ENCODE data around the gene PGBD5.

PGBD5 gene

DNA sequence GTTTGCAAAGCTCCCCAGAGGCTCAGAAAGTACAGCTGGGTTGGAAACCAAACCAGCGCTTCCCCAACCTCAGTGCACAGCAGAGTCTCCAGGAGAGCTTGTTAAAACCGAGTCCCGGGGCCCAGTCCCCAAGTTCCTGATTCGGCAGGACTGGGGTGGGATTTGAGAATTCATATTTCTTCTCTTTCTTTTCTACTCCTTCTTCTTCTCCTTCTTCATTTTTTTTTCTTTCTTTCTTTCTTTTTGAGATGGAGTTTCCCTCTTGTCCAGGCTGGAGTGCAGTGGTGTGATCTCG, 136.8 kb downstream of the PGBD5 start:
- no peak for DNase-seq (ENCODE audit: low read depth)
- no peak overlapping the region for H3K4me3 ChIP-seq (ENCODE audit: low read length)
- TF ChIP-seq, protein P1, sequence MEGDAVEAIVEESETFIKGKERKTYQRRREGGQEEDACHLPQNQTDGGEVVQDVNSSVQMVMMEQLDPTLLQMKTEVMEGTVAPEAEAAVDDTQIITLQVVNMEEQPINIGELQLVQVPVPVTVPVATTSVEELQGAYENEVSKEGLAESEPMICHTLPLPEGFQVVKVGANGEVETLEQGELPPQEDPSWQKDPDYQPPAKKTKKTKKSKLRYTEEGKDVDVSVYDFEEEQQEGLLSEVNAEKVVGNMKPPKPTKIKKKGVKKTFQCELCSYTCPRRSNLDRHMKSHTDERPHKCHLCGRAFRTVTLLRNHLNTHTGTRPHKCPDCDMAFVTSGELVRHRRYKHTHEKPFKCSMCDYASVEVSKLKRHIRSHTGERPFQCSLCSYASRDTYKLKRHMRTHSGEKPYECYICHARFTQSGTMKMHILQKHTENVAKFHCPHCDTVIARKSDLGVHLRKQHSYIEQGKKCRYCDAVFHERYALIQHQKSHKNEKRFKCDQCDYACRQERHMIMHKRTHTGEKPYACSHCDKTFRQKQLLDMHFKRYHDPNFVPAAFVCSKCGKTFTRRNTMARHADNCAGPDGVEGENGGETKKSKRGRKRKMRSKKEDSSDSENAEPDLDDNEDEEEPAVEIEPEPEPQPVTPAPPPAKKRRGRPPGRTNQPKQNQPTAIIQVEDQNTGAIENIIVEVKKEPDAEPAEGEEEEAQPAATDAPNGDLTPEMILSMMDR (conservative IDR thresholded peaks at IDR 0.05; ENCODE audit: low read depth, low read length) = no peak

DNA sequence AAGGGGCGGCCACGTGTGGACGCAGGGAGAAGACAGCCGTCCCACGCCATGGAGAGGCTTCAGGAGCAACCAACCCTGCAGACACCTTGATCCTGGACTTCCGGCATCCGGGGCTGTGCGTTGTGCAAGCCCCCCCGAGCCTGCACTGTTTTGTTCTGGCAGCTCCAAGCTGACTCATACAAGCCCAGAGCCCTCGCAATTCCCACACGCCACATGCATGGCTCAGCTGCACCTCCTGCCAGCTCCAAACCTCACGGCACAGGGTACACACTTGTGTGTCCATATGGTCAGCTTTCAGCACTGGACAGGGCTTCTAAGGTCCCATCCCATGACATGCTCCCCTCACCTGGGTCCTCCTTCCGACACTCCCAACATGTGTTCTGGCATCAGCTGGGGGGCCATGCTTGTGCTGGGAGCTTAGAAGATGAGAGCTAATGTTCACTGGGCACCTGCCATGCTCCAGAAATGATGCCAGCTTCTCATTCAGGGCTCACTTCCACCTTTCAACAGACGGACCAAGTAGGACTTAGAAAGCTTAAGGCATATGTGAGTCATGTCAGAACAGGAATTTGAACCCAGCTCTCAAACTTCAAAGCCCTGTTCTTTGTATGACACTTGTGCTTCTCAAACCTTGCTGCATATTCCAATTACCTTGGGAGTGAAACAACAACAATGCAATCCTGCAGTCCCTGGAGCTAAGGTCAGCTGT, 137.3 kb downstream of the PGBD5 start:
- TF ChIP-seq, protein P1 (conservative IDR thresholded peaks at IDR 0.05; ENCODE audit: low read depth, low read length) = no peak
- no peak for DNase-seq (ENCODE audit: low read depth)
- no peak overlapping the region for H3K4me3 ChIP-seq (ENCODE audit: low read length)

DNA sequence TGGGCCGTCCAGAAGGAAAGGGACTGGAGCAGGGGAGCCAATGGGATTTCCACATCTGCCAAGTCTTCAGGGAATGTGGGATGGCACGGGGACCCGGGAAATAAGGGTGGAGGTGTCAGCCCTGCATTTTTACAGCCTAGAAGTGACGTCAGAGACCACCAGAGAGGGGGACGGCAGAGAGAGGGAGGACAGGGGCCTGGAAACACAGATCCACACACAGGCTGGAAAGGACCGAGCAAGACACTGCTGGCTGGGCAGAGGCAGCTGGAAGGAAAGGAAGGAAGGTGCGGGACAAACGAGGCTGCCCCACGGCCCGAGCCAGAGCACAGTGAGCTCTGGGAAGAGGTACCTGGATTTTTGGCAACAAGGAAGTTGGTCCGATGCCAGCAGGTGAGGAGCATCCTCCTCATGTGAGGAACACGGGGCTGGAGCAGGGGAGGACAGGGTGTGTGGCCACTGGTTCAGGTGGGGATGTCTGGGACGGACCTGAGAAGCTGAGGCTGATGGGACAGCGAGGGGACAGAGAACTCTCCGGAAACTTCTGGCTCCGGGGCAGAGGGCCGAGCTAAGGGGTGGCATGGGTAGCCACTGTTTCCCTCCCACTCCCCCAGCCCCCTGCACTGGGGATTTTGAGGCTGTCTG, 138.3 kb downstream of the PGBD5 start:
- TF ChIP-seq, protein P1 (conservative IDR thresholded peaks at IDR 0.05; ENCODE audit: low read depth, low read length) = no peak
- no peak overlapping the region for H3K4me3 ChIP-seq (ENCODE audit: low read length)
- no peak for DNase-seq (ENCODE audit: low read depth)

DNA sequence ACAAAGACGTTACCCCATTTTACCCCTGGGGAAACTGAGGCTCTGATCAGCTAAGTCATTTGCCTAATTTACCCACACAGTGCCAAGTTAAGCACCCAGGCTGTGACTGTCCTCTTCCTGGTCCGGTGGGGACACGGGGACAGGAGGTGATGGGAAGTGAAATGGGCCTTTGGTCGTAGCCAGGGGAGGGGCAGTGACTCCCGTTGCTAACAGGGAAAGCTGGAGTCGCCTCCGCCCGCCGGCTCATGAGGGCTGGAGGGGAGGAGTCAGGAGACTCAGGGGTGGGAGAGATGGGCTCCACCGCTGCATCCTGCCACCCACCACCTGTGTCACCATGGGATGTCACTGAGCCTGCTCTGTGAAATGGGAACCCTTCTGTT, 139.3 kb downstream of the PGBD5 start:
- H3K4me3 ChIP-seq (ENCODE audit: low read length) = no peak overlapping the region
- no peak for DNase-seq (ENCODE audit: low read depth)
- TF ChIP-seq, protein P1 (conservative IDR thresholded peaks at IDR 0.05; ENCODE audit: low read depth, low read length) = no peak

DNA sequence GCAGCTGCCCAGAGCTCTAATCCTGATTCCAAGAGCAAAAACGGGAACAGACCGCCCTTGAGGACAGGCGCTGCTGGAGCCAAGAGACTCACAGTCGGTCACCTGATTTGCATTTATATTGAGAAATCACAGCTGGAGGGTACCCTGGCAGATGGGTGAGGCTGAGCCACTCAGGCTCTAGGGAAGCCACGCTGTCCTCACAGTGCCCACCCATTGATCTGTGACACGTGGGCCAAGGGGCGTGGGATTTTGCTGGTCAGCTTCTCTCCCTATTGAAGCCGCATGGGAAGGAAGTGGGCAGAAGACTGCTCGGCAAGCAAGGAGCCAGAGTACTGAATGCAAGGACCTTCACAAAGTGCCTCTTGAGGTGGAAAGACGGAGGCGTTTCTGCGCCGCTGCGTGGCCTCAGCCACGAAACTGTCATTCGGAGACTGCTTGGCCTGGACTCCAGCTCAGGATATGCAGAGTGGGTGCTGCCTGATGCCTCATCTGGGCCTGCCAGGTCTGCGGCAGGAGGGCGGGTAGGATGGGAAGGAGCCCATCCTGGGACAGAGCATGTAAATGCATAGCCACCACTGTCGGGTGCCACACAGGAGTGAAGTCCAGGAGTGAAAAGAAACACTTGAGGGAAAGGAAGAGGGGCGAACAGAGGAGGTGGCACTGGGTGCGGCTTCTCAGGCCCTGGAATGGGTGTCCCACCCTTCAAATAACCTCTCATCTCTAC, 139.8 kb downstream of the PGBD5 start:
- TF ChIP-seq, protein P1 (conservative IDR thresholded peaks at IDR 0.05; ENCODE audit: low read depth, low read length) = no peak
- H3K4me3 ChIP-seq (ENCODE audit: low read length) = no peak overlapping the region
- DNase-seq (ENCODE audit: low read depth) = no peak

DNA sequence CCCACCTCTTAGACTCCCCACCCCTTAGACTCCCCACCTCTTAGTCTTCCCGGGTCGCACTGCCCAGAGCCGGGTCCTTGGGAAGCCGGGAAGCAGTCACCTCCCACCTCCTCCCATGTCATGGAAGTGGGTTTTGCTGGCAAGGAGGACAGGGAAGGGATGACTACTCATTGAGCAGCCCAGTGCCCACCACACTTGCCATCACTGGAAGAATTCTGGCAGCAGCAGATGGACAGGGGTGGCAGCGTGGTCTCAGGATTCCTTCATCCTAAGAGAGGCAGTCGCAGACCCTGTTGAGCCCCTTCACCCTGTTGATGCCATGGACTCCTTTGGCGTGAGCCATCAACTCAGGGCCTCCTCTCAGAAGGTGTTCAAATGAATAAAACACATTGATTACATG, 140.8 kb downstream of the PGBD5 start:
- TF ChIP-seq, protein P1 (conservative IDR thresholded peaks at IDR 0.05; ENCODE audit: low read depth, low read length) = no peak
- no peak for DNase-seq (ENCODE audit: low read depth)
- H3K4me3 ChIP-seq (ENCODE audit: low read length) = no peak overlapping the region

Measured in retinal pigment epithelial cell (primary cell).